Lung (tissue), 12 donors: ENCODE data around the gene PCSK4. TPM values are rescaled to one million over a fixed set of nuclear protein-coding genes. Genes with fewer than 3 reads are reported as not detected.

Source experiments
- ATAC-seq: fragments of 200-7000 bp; cut with Tn5 transposase; one replicate; pipeline ENCODE4 v1.9.1; 2020; ENCODE audit warnings: moderate number of reproducible peaks; ENCODE audit not compliant: insufficient read depth, low FRiP score
- DNase-seq, 3 donors: peaks; one replicate each; pipeline ENCODE4 v3.0.0-alpha.2; 2013 to 2017
- H3K27ac ChIP-seq, 2 donors: one replicate each; pipeline ENCODE4 v1.5.1; 2013; ENCODE audit warnings: mild to moderate bottlenecking in 2 of 2, moderate library complexity in 2 of 2, control low read depth in 1 of 2, inconsistent platforms in 1 of 2, low read depth in 1 of 2, low read length in 1 of 2
- H3K27me3 ChIP-seq, 3 donors: one replicate each; pipeline ENCODE4 v1.5.1; 2013; ENCODE audit warnings: low read length in 2 of 3; ENCODE audit not compliant: control insufficient read depth in 3 of 3, insufficient read depth in 3 of 3
- H3K36me3 ChIP-seq, 4 donors: one replicate each; pipeline ENCODE4 v1.5.1; 2013; ENCODE audit warnings: low read length in 4 of 4, mild to moderate bottlenecking in 1 of 4, moderate library complexity in 1 of 4; ENCODE audit not compliant: control insufficient read depth in 4 of 4, insufficient read depth in 4 of 4
- H3K4me1 ChIP-seq, 5 donors: one replicate each; pipeline ENCODE4 v1.5.1; 2013; ENCODE audit warnings: low read length in 5 of 5, mild to moderate bottlenecking in 2 of 5, moderate library complexity in 1 of 5; ENCODE audit not compliant: control insufficient read depth in 5 of 5, insufficient read depth in 5 of 5
- H3K4me3 ChIP-seq: one replicate; pipeline ENCODE4 v1.5.1; 2013; ENCODE audit warnings: mild to moderate bottlenecking, control low read depth, moderate library complexity
- H3K9ac ChIP-seq, 2 donors: one replicate each; pipeline ENCODE4 v1.5.1; 2013; ENCODE audit warnings: low read length in 2 of 2, control low read depth in 1 of 2; ENCODE audit not compliant: insufficient read depth in 1 of 2
- H3K9me3 ChIP-seq, 4 donors: one replicate each; pipeline ENCODE4 v1.5.1; 2013; ENCODE audit warnings: low read length in 3 of 4, mild to moderate bottlenecking in 1 of 4, moderate library complexity in 1 of 4; ENCODE audit not compliant: control insufficient read depth in 4 of 4, insufficient read depth in 3 of 4
- CTCF ChIP-seq: IDR thresholded peaks from 2 replicates; pipeline ENCODE4 v1.5.1; 2012; ENCODE audit warnings: mild to moderate bottlenecking; ENCODE audit errors: control extremely low read depth, extremely low read depth
- WGBS, 2 donors: extraction: QIAGEN DNeasy Blood & Tissue Kit; methylation state at CpG; one replicate each; pipeline ENCODE4 v1.1.7; 2013; 5-methylcytosine and 5-hydroxymethylcytosine counted together
- polyA plus RNA-seq, 2 donors: library from polyadenylated mRNA; stranded (reverse); fragments of 200-250 nt; gene quantifications; one replicate each; pipeline ENCODE4 v1.2.1, GENCODE V29; 2013
- total RNA-seq, 2 donors: library from RNA; depleted of rRNA in 1 of 2; stranded (reverse); fragments of >200 nt in 1 of 2; gene quantifications; one replicate each; pipeline ENCODE4 v1.2.1, GENCODE V29; 2014 to 2021
- donor health status: control.
- donor health status: control.
- donor health status: Bipolar disorder and iron deficiency.
- donor health status: healthy.
- donor health status: DM: yes; HTN: yes; CAD: no.

PCSK4 gene
- total and polyA plus RNA-seq, 4 donors, result 2.3 to 7.9 (median 5.4) TPM

DNA sequence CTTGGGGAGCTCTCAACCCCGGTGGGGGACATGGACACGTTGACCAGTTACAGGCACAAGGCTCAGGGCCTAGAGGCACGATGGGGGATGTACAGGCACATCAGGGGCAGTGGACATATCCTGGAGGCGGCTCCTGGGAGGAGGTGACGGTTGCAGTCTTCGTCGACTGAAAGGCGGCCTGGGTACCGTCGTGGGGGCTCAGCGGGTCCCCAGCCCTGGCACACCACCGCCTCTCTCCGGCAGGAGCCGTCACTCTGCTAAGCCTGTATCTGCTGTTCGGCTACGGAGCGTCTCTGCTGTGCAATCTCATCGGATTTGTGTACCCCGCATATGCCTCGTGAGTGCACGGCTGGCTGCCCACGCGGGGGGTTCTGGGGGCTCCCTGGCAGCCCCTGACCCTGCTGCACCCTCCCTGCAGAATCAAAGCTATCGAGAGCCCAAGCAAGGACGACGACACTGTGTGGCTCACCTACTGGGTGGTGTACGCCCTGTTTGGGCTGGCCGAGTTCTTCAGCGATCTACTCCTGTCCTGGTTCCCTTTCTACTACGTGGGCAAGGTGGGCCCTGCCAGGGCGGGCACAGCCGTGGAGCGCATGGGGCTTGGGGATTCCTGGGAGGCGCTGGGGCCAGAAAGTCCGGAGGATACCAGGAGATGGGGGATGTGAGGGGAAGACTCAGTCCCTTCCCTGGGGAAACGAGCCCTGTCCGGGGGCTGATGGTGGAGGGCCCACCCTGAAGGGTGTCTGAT lies 5.1 kb upstream of the PCSK4 start:
- Histone ChIP-seq H3K9ac (no peak overlapping the region), H3K9me3 (peaks cover 0 to 2% (median 0%) of the 10 kb centered on the region in 4 donors), H3K27ac (no peak overlapping the region), H3K36me3 (no peaks in the 10 kb centered on the region), H3K4me3 (no peak overlapping the region), H3K27me3 (peaks cover 3 to 12% (median 5%) of the 10 kb centered on the region in 3 donors), H3K4me1 (peaks cover 0 to 11% (median 3%) of the 10 kb centered on the region in 5 donors)
- ATAC-seq (no peak), DNase-seq (no peak)
- no peak for TF ChIP-seq CTCF
- 85 to 90% methylated on average over 37 of the region's 37 CpGs for WGBS, 2 donors

GRCh38 chr19:1494115-1494815 lies 4.1 kb upstream of the PCSK4 start:
- no peak for ATAC-seq
- peaks cover 0 to 2% (median 0%) of the 10 kb centered on the region in 4 donors for H3K9me3 ChIP-seq
- peaks cover 3 to 12% (median 5%) of the 10 kb centered on the region in 3 donors for H3K27me3 ChIP-seq
- H3K36me3 ChIP-seq, result no peaks in the 10 kb centered on the region
- no peak overlapping the region for H3K27ac ChIP-seq
- no peak overlapping the region for H3K9ac ChIP-seq
- peaks cover 0 to 15% (median 3%) of the 10 kb centered on the region in 5 donors for H3K4me1 ChIP-seq
- 68 to 80% methylated on average over 15 of the region's 15 CpGs for WGBS, 2 donors
- TF ChIP-seq CTCF, result no peak
- DNase-seq, result no peak
- H3K4me3 ChIP-seq, result no peak overlapping the region

- Histone ChIP-seq H3K27ac (no peak overlapping the region), H3K9ac (no peak overlapping the region), H3K36me3 (no peaks in the 10 kb centered on the region), H3K9me3 (peaks cover 0 to 2% (median 0%) of the 10 kb centered on the region in 4 donors), H3K4me1 (peaks cover 0 to 15% (median 3%) of the 10 kb centered on the region in 5 donors), H3K27me3 (peaks cover 3 to 12% (median 5%) of the 10 kb centered on the region in 3 donors), H3K4me3 (no peak overlapping the region)
- no peak for TF ChIP-seq CTCF
- 75 to 87% methylated on average over 10 of the region's 10 CpGs for WGBS, 2 donors
- DNase-seq (no peak), ATAC-seq (no peak)
Observed at GRCh38 chr19:1492474-1493006, 2.4 kb upstream of the PCSK4 start.
